Transverse colon (tissue), 4 donors: ENCODE data around the gene PCSK6.

Experiments
- EP300 ChIP-seq: sonication (generic); formaldehyde crosslinking; IDR thresholded peaks from one replicate; pipeline ENCODE4 v1.6.1; 2017; ENCODE audit warnings: antibody characterized with exemption, low read depth
- POLR2AphosphoS5 ChIP-seq, 3 donors: sonication (generic); formaldehyde crosslinking; IDR thresholded peaks; one replicate each; pipeline ENCODE4 v1.6.1; 2016; ENCODE audit warnings: antibody characterized with exemption in 3 of 3
- TF ChIP-seq, protein P1 (sequence below), 5 experiments: fragments of 200-600 bp in 3 of 5; fragments of 450-650 bp in 2 of 5; sonication (generic) in 3 of 5; IDR thresholded peaks; 1 replicate in 2 of 5; 2 replicates in 3 of 5; pipeline ENCODE4 v1.5.1; 2016 to 2017; ENCODE audit warnings: antibody characterized with exemption in 5 of 5, inconsistent platforms in 3 of 5, mild to moderate bottlenecking in 2 of 5, moderate library complexity in 1 of 5

- TF ChIP-seq, protein P1, sequence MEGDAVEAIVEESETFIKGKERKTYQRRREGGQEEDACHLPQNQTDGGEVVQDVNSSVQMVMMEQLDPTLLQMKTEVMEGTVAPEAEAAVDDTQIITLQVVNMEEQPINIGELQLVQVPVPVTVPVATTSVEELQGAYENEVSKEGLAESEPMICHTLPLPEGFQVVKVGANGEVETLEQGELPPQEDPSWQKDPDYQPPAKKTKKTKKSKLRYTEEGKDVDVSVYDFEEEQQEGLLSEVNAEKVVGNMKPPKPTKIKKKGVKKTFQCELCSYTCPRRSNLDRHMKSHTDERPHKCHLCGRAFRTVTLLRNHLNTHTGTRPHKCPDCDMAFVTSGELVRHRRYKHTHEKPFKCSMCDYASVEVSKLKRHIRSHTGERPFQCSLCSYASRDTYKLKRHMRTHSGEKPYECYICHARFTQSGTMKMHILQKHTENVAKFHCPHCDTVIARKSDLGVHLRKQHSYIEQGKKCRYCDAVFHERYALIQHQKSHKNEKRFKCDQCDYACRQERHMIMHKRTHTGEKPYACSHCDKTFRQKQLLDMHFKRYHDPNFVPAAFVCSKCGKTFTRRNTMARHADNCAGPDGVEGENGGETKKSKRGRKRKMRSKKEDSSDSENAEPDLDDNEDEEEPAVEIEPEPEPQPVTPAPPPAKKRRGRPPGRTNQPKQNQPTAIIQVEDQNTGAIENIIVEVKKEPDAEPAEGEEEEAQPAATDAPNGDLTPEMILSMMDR (IDR thresholded peaks at IDR 0.05), result no peak
- TF ChIP-seq EP300 (no peak), POLR2AphosphoS5 (IDR thresholded peaks at IDR 0.05) (no peak)
Observed at GRCh38 chr15:101369676-101370075, 119.8 kb downstream of the PCSK6 start.
